Esophagus muscularis mucosa (tissue), 4 donors: Measurements from ENCODE around the gene RUNX1. TPM values are rescaled to one million over a fixed set of nuclear protein-coding genes. Genes with fewer than 3 reads are reported as not detected.

Experiments used
- DNase-seq: peaks from one replicate; pipeline ENCODE4 v3.0.0-alpha.2; 2017; ENCODE audit errors: extremely low spot score
- H3K27ac ChIP-seq, 4 donors: fragments of 200-600 bp; sonication (generic); replicated peaks in 1 of 4; 1 replicate in 3 of 4; 2 replicates in 1 of 4; pipeline ENCODE4 v1.5.1; 2016 to 2019; ENCODE audit warnings: mild to moderate bottlenecking in 1 of 4
- H3K27me3 ChIP-seq, 4 donors: fragments of 200-600 bp; sonication (generic); one replicate each; pipeline versions ENCODE4 v1.5.1 to v1.6.0; 2016 to 2019
- H3K36me3 ChIP-seq, 4 donors: fragments of 200-600 bp; sonication (generic); one replicate each; pipeline ENCODE4 v1.5.1; 2016 to 2019
- H3K4me1 ChIP-seq, 4 donors: fragments of 200-600 bp; sonication (generic); one replicate each; pipeline ENCODE4 v1.5.1; 2016 to 2019
- H3K4me3 ChIP-seq, 4 donors: fragments of 200-600 bp; sonication (generic); 1 replicate in 2 of 4; 2 replicates in 2 of 4; pipeline ENCODE4 v1.5.1; 2016 to 2019; ENCODE audit warnings: mild to moderate bottlenecking in 4 of 4, moderate library complexity in 1 of 4
- H3K9me3 ChIP-seq, 4 donors: fragments of 200-600 bp; sonication (generic); 1 replicate in 3 of 4; 2 replicates in 1 of 4; pipeline ENCODE4 v1.5.1; 2016 to 2019
- EP300 ChIP-seq: sonication (generic); formaldehyde crosslinking; IDR thresholded peaks from one replicate; pipeline ENCODE4 v1.6.1; 2017; ENCODE audit warnings: antibody characterized with exemption
- POLR2A ChIP-seq: fragments of 450-650 bp; IDR thresholded peaks from one replicate; pipeline ENCODE4 v1.6.1; 2017; ENCODE audit warnings: antibody characterized with exemption, moderate library complexity, mild to moderate bottlenecking, low read depth
- POLR2AphosphoS5 ChIP-seq, 2 donors: sonication (generic); formaldehyde crosslinking; IDR thresholded peaks; one replicate each; pipeline ENCODE4 v1.6.1; 2017; ENCODE audit warnings: antibody characterized with exemption in 2 of 2
- WGBS: methylation state at CpG from one replicate; pipeline ENCODE4 v1.1.5; 2018; 5-methylcytosine and 5-hydroxymethylcytosine counted together
- intact Hi-C: fragments of 100-400 bp; cut with DNase I; formaldehyde crosslinking; loops from one replicate; pipeline ENCODE4 v1.15.1; 2023
- total RNA-seq, 4 donors: library from RNA; depleted of rRNA; stranded (reverse); fragments of >200 nt; gene quantifications; one replicate each; pipeline versions ENCODE4 v1.1.0 to v1.2.1, GENCODE V29; 2016
- TF ChIP-seq, protein P1 (sequence below), 3 experiments: fragments of 200-600 bp in 2 of 3; fragments of 450-650 bp in 1 of 3; sonication (generic) in 2 of 3; IDR thresholded peaks; one replicate each; pipeline ENCODE4 v1.5.1; 2017 to 2019; ENCODE audit warnings: antibody characterized with exemption in 3 of 3, mild to moderate bottlenecking in 2 of 3, moderate library complexity in 1 of 3

Gene RUNX1
- total RNA-seq, 4 donors from 2014 or later = 3.7 to 10.9 (median 5.6) TPM

DNA sequence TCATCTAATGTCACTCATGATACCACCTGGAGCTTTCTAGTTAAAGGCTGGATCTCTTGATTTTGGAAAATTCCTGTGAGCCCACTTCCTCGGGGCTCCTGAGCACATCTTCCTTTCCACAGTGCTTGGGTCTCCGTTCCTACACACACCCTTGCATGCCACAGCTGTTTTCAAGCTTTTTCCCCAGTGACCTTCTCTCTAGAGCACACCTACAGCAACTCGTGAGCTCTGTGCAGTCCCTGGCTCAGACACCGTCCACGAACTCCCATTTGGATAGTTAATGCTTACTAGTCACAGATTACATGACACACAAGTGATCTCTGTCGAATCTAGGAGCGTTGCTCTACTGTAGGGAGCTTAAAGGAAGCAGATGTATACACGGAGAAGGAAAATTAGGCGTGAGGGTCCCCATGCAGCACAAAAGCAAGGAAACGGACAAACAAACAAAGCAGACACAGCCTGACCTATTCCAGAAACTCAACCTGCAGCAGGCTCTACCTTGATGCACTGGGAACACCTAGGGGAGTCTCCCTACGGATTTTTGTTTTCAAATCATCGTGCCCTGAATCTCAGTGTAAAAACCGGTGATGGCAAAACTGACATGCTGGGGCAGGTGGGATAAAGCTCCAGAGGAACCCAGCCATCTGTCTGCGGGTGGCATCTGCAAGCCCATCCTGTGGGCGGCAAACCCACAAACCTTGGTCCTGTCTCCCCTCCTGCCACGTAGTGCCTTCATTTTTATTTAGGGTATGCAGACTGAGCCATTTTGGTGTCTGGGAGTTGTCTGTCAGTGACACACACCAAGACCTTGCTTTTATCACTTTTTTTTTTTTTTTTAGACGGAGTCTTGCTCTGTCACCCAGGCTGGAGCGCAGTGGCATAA, 177.8 kb downstream of the RUNX1 start:
- H3K36me3 ChIP-seq = no peaks in the 10 kb centered on the region
- peaks cover 0 to 31% (median 0%) of the 10 kb centered on the region in 4 donors for H3K27me3 ChIP-seq
- H3K4me3 ChIP-seq = no peak overlapping the region
- no peaks in the 10 kb centered on the region for H3K4me1 ChIP-seq
- no peak overlapping the region for H3K27ac ChIP-seq
- TF ChIP-seq EP300 = no peak
- no peak for TF ChIP-seq POLR2AphosphoS5 (IDR thresholded peaks at IDR 0.05)
- TF ChIP-seq, protein P1, sequence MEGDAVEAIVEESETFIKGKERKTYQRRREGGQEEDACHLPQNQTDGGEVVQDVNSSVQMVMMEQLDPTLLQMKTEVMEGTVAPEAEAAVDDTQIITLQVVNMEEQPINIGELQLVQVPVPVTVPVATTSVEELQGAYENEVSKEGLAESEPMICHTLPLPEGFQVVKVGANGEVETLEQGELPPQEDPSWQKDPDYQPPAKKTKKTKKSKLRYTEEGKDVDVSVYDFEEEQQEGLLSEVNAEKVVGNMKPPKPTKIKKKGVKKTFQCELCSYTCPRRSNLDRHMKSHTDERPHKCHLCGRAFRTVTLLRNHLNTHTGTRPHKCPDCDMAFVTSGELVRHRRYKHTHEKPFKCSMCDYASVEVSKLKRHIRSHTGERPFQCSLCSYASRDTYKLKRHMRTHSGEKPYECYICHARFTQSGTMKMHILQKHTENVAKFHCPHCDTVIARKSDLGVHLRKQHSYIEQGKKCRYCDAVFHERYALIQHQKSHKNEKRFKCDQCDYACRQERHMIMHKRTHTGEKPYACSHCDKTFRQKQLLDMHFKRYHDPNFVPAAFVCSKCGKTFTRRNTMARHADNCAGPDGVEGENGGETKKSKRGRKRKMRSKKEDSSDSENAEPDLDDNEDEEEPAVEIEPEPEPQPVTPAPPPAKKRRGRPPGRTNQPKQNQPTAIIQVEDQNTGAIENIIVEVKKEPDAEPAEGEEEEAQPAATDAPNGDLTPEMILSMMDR (IDR thresholded peaks at IDR 0.05) = no peak
- TF ChIP-seq POLR2A = no peak
- DNase-seq = peak; percentile 75
- no peaks in the 10 kb centered on the region for H3K9me3 ChIP-seq
- intact Hi-C loops = no loop called here
- WGBS = 70% methylated on average over 18 of the region's 18 CpGs

GRCh38 chr21:34870246-34870645, 178.9 kb downstream of the RUNX1 start:
- 90% methylated on average over 3 of the region's 3 CpGs for WGBS
- H3K4me1 ChIP-seq = no peaks in the 10 kb centered on the region
- no peaks in the 10 kb centered on the region for H3K36me3 ChIP-seq
- peaks cover 0 to 31% (median 0%) of the 10 kb centered on the region in 4 donors for H3K27me3 ChIP-seq
- DNase-seq = peak; percentile 75
- no peaks in the 10 kb centered on the region for H3K9me3 ChIP-seq
- TF ChIP-seq POLR2A (no peak), POLR2AphosphoS5 (IDR thresholded peaks at IDR 0.05) (no peak), EP300 (no peak)
- TF ChIP-seq, protein P1 (IDR thresholded peaks at IDR 0.05) = no peak
- H3K4me3 ChIP-seq = no peak overlapping the region
- no peak overlapping the region for H3K27ac ChIP-seq
- intact Hi-C loops = no loop called here

DNA sequence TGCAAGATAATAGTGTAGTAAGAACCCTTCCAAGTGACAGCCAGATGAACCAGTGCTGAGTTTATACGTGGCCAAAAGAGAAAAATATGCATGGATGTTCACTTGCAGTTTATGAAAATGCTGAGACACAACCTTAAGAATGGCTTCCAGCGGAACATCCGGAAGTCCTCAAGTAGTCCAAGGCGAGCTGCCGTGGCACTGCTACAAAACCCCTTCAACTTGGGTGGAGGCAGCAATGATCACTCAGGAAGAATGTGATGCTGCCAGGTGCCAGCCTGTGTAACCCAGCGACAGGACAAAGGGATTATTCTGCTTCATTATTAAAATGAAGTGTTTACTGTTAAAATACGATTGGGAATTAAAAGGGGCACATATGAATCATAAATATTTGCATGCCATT, 179.6 kb downstream of the RUNX1 start:
- DNase-seq = peak; percentile 86
- Histone ChIP-seq H3K27ac (no peak overlapping the region), H3K27me3 (peaks cover 0 to 31% (median 0%) of the 10 kb centered on the region in 4 donors), H3K4me1 (no peaks in the 10 kb centered on the region), H3K36me3 (no peaks in the 10 kb centered on the region), H3K9me3 (no peaks in the 10 kb centered on the region), H3K4me3 (no peak overlapping the region)
- TF ChIP-seq POLR2AphosphoS5 (IDR thresholded peaks at IDR 0.05) = no peak
- TF ChIP-seq POLR2A = no peak
- TF ChIP-seq, protein P1 (IDR thresholded peaks at IDR 0.05) = no peak
- no peak for TF ChIP-seq EP300
- intact Hi-C loops = no loop called here
- 61% methylated on average over 7 of the region's 7 CpGs for WGBS

GRCh38 chr21:34867785-34868184, 181.3 kb downstream of the RUNX1 start:
- TF ChIP-seq POLR2A = no peak
- TF ChIP-seq, protein P1 (IDR thresholded peaks at IDR 0.05) = no peak
- TF ChIP-seq EP300 = no peak
- TF ChIP-seq POLR2AphosphoS5 (IDR thresholded peaks at IDR 0.05) = no peak
- Histone ChIP-seq H3K4me1 (no peaks in the 10 kb centered on the region), H3K36me3 (peaks cover 0 to 6% (median 0%) of the 10 kb centered on the region in 4 donors)

More at GRCh38 chr21:34867785-34868184, 181.3 kb downstream of the RUNX1 start:
- no peak for DNase-seq
- no peaks in the 10 kb centered on the region for H3K9me3 ChIP-seq
- intact Hi-C loops = no loop called here
- H3K27me3 ChIP-seq = peaks cover 0 to 23% (median 0%) of the 10 kb centered on the region in 4 donors
- no peak overlapping the region for H3K4me3 ChIP-seq
- H3K27ac ChIP-seq = no peak overlapping the region
- WGBS = 86% methylated on average over 4 of the region's 4 CpGs
